Esophagus muscularis mucosa (tissue), 3 donors: ENCODE results near the gene FAM180B.

Experiments used
- CTCF ChIP-seq, 3 experiments: fragments of 200-600 bp in 2 of 3; fragments of 450-650 bp in 1 of 3; sonication (generic) in 2 of 3; IDR thresholded peaks; one replicate each; pipeline ENCODE4 v1.5.1; 2017 to 2019; ENCODE audit warnings: antibody characterized with exemption in 3 of 3, mild to moderate bottlenecking in 2 of 3, moderate library complexity in 1 of 3
- EP300 ChIP-seq: sonication (generic); formaldehyde crosslinking; IDR thresholded peaks from one replicate; pipeline ENCODE4 v1.6.1; 2017; ENCODE audit warnings: antibody characterized with exemption

GRCh38 chr11:47617417-47617809 lies 30.9 kb downstream of the FAM180B start:
- TF ChIP-seq EP300, result no peak
- no peak for TF ChIP-seq CTCF (IDR thresholded peaks at IDR 0.05)
